ENCODE measurements around the gene GALNT18.

GRCh38 chr11:11408436-11409221, 213.2 kb downstream of the GALNT18 start:
- TF ChIP-seq, protein P1, sequence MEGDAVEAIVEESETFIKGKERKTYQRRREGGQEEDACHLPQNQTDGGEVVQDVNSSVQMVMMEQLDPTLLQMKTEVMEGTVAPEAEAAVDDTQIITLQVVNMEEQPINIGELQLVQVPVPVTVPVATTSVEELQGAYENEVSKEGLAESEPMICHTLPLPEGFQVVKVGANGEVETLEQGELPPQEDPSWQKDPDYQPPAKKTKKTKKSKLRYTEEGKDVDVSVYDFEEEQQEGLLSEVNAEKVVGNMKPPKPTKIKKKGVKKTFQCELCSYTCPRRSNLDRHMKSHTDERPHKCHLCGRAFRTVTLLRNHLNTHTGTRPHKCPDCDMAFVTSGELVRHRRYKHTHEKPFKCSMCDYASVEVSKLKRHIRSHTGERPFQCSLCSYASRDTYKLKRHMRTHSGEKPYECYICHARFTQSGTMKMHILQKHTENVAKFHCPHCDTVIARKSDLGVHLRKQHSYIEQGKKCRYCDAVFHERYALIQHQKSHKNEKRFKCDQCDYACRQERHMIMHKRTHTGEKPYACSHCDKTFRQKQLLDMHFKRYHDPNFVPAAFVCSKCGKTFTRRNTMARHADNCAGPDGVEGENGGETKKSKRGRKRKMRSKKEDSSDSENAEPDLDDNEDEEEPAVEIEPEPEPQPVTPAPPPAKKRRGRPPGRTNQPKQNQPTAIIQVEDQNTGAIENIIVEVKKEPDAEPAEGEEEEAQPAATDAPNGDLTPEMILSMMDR (IDR thresholded peaks at IDR 0.05): no peak
- no peak for TF ChIP-seq POLR2A (IDR thresholded peaks at IDR 0.05)
